PC-3 (cell line): Measurements from ENCODE around the gene MEI4. TPM values are rescaled to one million over a fixed set of nuclear protein-coding genes. Genes with fewer than 3 reads are reported as not detected.

ENCODE experiments used
- ATAC-seq: fragments of 200-7000 bp; cut with Tn5 transposase; 2 replicates; pipeline ENCODE4 v1.9.1; 2020; ENCODE audit warnings: mild to moderate bottlenecking, moderate library complexity
- BruUV-seq: library from RNA; stranded (reverse); fragments of 400-500 nt; replicated peaks from 2 replicates; lab custom pipeline; 2021; lab: Mats Ljungman, UMichigan
- CTCF ChIA-PET: fragments of 300-600 bp; sonication (Branson Sonifier 250); formaldehyde crosslinking; loops from one replicate; lab custom pipeline; 2022; ENCODE audit warnings: antibody characterized with exemption; lab: Charles Lee
- POLR2A ChIA-PET: fragments of 300-600 bp; sonication (Branson Sonifier 250); formaldehyde crosslinking; loops from one replicate; lab custom pipeline; 2022; ENCODE audit warnings: antibody characterized with exemption; ENCODE audit not compliant: unreplicated experiment; lab: Charles Lee
- DNase-seq: peaks from one replicate; pipeline ENCODE4 v3.0.0-alpha.2; 2015
- H2AFZ ChIP-seq: fragments of 300-600 bp; sonication (generic); 2 replicates; pipeline ENCODE4 v1.6.0; 2016; ENCODE audit warnings: antibody characterized with exemption, low read length
- H3F3A ChIP-seq: fragments of 300-600 bp; sonication (generic); one replicate; pipeline ENCODE4 v1.6.0; 2017; ENCODE audit warnings: antibody characterized with exemption, low read length, control low read depth, mild to moderate bottlenecking; ENCODE audit not compliant: unreplicated experiment
- H3K27ac ChIP-seq: fragments of 300-600 bp; sonication (generic); 2 replicates; pipeline ENCODE4 v1.5.1; 2016; ENCODE audit warnings: mild to moderate bottlenecking, low read length
- H3K27me3 ChIP-seq: fragments of 300-600 bp; sonication (generic); 2 replicates; pipeline ENCODE4 v1.6.1; 2016; ENCODE audit warnings: low read length, mixed read lengths
- H3K36me3 ChIP-seq: fragments of 300-600 bp; sonication (generic); 2 replicates; pipeline ENCODE4 v1.6.1; 2016; ENCODE audit warnings: low read depth, mixed run types, low read length, mixed read lengths
- H3K4me1 ChIP-seq: fragments of 300-600 bp; sonication (generic); 2 replicates; pipeline ENCODE4 v1.5.1; 2016; ENCODE audit warnings: low read length; ENCODE audit not compliant: insufficient read depth
- H3K4me2 ChIP-seq: fragments of 300-600 bp; sonication (generic); 2 replicates; pipeline ENCODE4 v1.6.0; 2016; ENCODE audit warnings: low read length
- H3K4me3 ChIP-seq: fragments of 300-600 bp; sonication (generic); 2 replicates; pipeline ENCODE4 v1.5.1; 2016; ENCODE audit warnings: mild to moderate bottlenecking, low read length, mixed read lengths
- H3K79me2 ChIP-seq: fragments of 300-600 bp; sonication (generic); 2 replicates; pipeline ENCODE4 v1.6.1; 2017; ENCODE audit warnings: low read length, mixed read lengths
- H3K9ac ChIP-seq: fragments of 300-600 bp; sonication (generic); 2 replicates; pipeline ENCODE4 v1.6.0; 2016; ENCODE audit warnings: mild to moderate bottlenecking, low read length
- H3K9me2 ChIP-seq: fragments of 300-600 bp; sonication (generic); replicated peaks from 2 replicates; pipeline ENCODE4 v1.6.1; 2016; ENCODE audit warnings: mixed run types, low read length, mixed read lengths
- H3K9me3 ChIP-seq: fragments of 300-600 bp; sonication (generic); 2 replicates; pipeline ENCODE4 v1.6.1; 2016; ENCODE audit warnings: low read length, mixed read lengths
- H4K20me1 ChIP-seq: fragments of 300-600 bp; sonication (generic); 2 replicates; pipeline ENCODE4 v1.6.1; 2016; ENCODE audit warnings: low read length, mixed read lengths
- EZH2 ChIP-seq: fragments of 300-600 bp; sonication (generic); IDR thresholded peaks from one replicate; pipeline ENCODE4 v1.6.1; 2017; ENCODE audit warnings: antibody characterized with exemption, mild to moderate bottlenecking, low read length; ENCODE audit not compliant: unreplicated experiment
- EZH2phosphoT487 ChIP-seq: fragments of 300-600 bp; sonication (generic); IDR thresholded peaks from 2 replicates; pipeline ENCODE4 v1.6.1; 2018; ENCODE audit warnings: mild to moderate bottlenecking, antibody characterized with exemption, low read length, borderline replicate concordance
- intact Hi-C: fragments of 100-400 bp; cut with micrococcal nuclease; formaldehyde crosslinking; loops from 2 replicates; pipeline ENCODE4 v1.9.0; 2023
- total RNA-seq: library from RNA; depleted of rRNA; stranded (reverse); fragments of >200 nt; gene quantifications from 2 replicates; pipeline ENCODE4 v1.2.3, GENCODE V29; 2014
- TF ChIP-seq, protein P1 (sequence below): fragments of 300-600 bp; sonication (generic); conservative IDR thresholded peaks from 2 replicates; pipeline ENCODE4 v1.5.1; 2017; ENCODE audit warnings: antibody characterized with exemption, low read depth, mild to moderate bottlenecking, low read length

The MEI4 gene
- total RNA-seq, 1 experiment from 2014 or later = not detected

DNA sequence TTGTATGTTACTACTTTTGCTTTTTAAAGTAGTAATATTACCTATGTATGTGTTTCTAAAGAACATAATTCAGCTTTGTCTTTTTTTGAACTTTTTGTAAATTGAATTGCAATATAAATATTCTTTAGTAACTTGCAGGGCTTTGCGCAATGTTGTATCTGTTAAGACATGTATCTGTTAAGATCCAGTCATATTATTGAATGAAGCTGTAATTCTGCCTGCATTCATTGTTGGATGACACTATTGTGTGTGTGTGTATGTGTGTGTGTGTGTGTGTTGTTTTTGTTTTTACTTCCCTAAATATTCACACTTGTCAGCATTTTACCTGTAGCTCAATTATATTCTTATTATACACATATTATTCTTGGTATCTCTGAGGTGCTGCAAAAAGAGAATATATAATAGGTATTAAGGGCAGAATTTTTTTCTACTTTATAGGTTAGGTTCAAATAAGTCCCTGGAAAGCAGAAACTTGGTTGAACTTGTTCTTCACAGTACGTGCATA is 164.0 kb downstream of the MEI4 start:
- Histone ChIP-seq H2AFZ (no peak overlapping the region), H3K4me1 (no peaks in the 10 kb centered on the region), H3K79me2 (no peaks in the 10 kb centered on the region), H3F3A (no peaks in the 10 kb centered on the region), H3K36me3 (no peaks in the 10 kb centered on the region), H3K27ac (no peak overlapping the region), H3K9me3 (no peaks in the 10 kb centered on the region), H3K9me2 (no peaks in the 10 kb centered on the region), H4K20me1 (no peaks in the 10 kb centered on the region), H3K9ac (no peak overlapping the region), H3K4me2 (no peak overlapping the region), H3K4me3 (no peak overlapping the region), H3K27me3 (no peaks in the 10 kb centered on the region)
- intact Hi-C loops = no loop called here
- no peak for DNase-seq
- no peak for TF ChIP-seq EZH2phosphoT487
- TF ChIP-seq EZH2 = no peak
- TF ChIP-seq, protein P1, sequence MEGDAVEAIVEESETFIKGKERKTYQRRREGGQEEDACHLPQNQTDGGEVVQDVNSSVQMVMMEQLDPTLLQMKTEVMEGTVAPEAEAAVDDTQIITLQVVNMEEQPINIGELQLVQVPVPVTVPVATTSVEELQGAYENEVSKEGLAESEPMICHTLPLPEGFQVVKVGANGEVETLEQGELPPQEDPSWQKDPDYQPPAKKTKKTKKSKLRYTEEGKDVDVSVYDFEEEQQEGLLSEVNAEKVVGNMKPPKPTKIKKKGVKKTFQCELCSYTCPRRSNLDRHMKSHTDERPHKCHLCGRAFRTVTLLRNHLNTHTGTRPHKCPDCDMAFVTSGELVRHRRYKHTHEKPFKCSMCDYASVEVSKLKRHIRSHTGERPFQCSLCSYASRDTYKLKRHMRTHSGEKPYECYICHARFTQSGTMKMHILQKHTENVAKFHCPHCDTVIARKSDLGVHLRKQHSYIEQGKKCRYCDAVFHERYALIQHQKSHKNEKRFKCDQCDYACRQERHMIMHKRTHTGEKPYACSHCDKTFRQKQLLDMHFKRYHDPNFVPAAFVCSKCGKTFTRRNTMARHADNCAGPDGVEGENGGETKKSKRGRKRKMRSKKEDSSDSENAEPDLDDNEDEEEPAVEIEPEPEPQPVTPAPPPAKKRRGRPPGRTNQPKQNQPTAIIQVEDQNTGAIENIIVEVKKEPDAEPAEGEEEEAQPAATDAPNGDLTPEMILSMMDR = no peak
- ATAC-seq = no peak
- BruUV-seq = no TSS peak
- ChIA-PET CTCF (no interaction called here), POLR2A (no interaction called here)

DNA sequence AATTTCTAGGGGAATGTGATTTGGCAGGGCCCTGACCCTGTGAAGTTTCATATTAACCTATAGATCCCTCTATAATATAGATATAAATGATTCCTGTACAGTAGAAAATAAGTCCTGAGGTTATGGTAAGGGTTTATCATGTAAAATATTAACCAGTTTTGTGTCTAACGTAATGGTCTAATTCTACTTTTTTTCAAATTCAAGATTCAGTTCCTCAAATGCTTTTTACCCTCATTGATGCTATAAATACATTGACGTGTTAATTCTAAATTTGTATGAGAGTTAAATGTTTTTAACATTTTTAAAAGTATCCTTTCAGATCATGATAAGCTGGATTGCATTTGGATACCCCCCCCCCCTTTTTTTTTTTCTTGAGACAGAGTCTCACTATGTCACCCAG is 169.4 kb downstream of the MEI4 start:
- H3K9me2 ChIP-seq = no peaks in the 10 kb centered on the region
- no peaks in the 10 kb centered on the region for H3K4me1 ChIP-seq
- TF ChIP-seq, protein P1 = no peak
- TF ChIP-seq EZH2 (no peak), EZH2phosphoT487 (no peak)
- CTCF ChIA-PET = no interaction called here
- H3K27me3 ChIP-seq = no peaks in the 10 kb centered on the region
- H4K20me1 ChIP-seq = no peaks in the 10 kb centered on the region
- no TSS peak for BruUV-seq
- intact Hi-C loops = no loop called here
- H3F3A ChIP-seq = no peaks in the 10 kb centered on the region
- ATAC-seq = no peak
- no peaks in the 10 kb centered on the region for H3K79me2 ChIP-seq
- no peak overlapping the region for H3K4me2 ChIP-seq
- H3K9me3 ChIP-seq = no peaks in the 10 kb centered on the region
- no peaks in the 10 kb centered on the region for H3K36me3 ChIP-seq
- POLR2A ChIA-PET = no interaction called here
- H3K4me3 ChIP-seq = no peak overlapping the region
- DNase-seq = no peak
- no peak overlapping the region for H3K9ac ChIP-seq
- H2AFZ ChIP-seq = no peak overlapping the region
- H3K27ac ChIP-seq = no peak overlapping the region

DNA sequence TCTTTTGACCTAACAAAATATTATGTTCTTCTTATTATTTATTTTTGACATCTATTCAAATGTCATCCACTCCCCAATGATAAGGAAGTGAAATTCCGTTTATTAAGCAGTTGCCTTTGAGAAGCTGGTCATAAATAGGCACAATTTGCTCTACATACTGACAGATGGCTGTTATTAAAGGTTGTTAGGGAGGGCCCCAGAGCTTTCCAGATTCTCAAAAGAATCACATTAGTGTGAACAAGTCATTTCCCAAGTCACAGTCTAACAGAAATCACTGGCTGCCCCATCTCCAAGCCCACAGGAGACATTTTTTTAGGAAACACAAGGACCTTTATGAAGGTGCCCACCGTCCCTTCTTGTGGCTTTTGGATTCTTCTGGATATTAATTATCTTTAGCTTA is 172.4 kb downstream of the MEI4 start:
- BruUV-seq = no TSS peak
- ATAC-seq (no peak), DNase-seq (no peak)
- TF ChIP-seq, protein P1 = no peak
- no peak for TF ChIP-seq EZH2
- no peak for TF ChIP-seq EZH2phosphoT487
- Histone ChIP-seq H3K9me2 (no peaks in the 10 kb centered on the region), H3K27me3 (no peaks in the 10 kb centered on the region), H4K20me1 (no peaks in the 10 kb centered on the region), H3K9ac (no peak overlapping the region), H3K79me2 (no peaks in the 10 kb centered on the region), H2AFZ (no peak overlapping the region), H3K36me3 (no peaks in the 10 kb centered on the region), H3K9me3 (no peaks in the 10 kb centered on the region), H3K27ac (no peak overlapping the region), H3K4me3 (no peak overlapping the region), H3K4me2 (no peak overlapping the region), H3K4me1 (no peaks in the 10 kb centered on the region), H3F3A (no peaks in the 10 kb centered on the region)
- ChIA-PET POLR2A (no interaction called here), CTCF (no interaction called here)
- intact Hi-C loops = no loop called here
